ENCODE results near the gene TTC23.

- no peak for TF ChIP-seq CEBPB (IDR thresholded peaks at IDR 0.05)
- TF ChIP-seq, protein P1, sequence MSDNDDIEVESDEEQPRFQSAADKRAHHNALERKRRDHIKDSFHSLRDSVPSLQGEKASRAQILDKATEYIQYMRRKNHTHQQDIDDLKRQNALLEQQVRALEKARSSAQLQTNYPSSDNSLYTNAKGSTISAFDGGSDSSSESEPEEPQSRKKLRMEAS (IDR thresholded peaks at IDR 0.05): no peak
- TF ChIP-seq EP300 (IDR thresholded peaks at IDR 0.05; ENCODE audit: borderline replicate concordance): no peak
- no peak for TF ChIP-seq CREB1 (IDR thresholded peaks at IDR 0.05; ENCODE audit: low read depth)
- TF ChIP-seq FOXM1 (IDR thresholded peaks at IDR 0.05; ENCODE audit: borderline replicate concordance, low read depth): no peak
- no peak for TF ChIP-seq EGR1 (IDR thresholded peaks at IDR 0.05)
- TF ChIP-seq TCF12 (IDR thresholded peaks at IDR 0.05; ENCODE audit: low read depth): no peak
- no peak for TF ChIP-seq REST (IDR thresholded peaks at IDR 0.05; ENCODE audit: low read depth)
- no peak for TF ChIP-seq ZBTB7A (IDR thresholded peaks at IDR 0.05; ENCODE audit: low read depth)
- no peak for TF ChIP-seq NFIC (IDR thresholded peaks at IDR 0.05)
- TF ChIP-seq RAD21 (IDR thresholded peaks at IDR 0.05; ENCODE audit: low read depth): no peak
- no peak for TF ChIP-seq TAF1 (IDR thresholded peaks at IDR 0.05; ENCODE audit: low read depth)
- TF ChIP-seq, protein P2, sequence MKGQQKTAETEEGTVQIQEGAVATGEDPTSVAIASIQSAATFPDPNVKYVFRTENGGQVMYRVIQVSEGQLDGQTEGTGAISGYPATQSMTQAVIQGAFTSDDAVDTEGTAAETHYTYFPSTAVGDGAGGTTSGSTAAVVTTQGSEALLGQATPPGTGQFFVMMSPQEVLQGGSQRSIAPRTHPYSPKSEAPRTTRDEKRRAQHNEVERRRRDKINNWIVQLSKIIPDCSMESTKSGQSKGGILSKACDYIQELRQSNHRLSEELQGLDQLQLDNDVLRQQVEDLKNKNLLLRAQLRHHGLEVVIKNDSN (IDR thresholded peaks at IDR 0.05): no peak
Measured at GRCh38 chr15:99182791-99183190, 66.6 kb downstream of the TTC23 start.
